22Rv1 (cell line): ENCODE measurements around the gene TCN2.

Source experiments
- ZFX ChIP-seq: fragments of 450-650 bp; IDR thresholded peaks from 2 replicates; pipeline ENCODE4 v1.6.1; 2017; ENCODE audit warnings: antibody characterized with exemption, borderline replicate concordance
- TF ChIP-seq, protein P1 (sequence below): fragments of 450-650 bp; IDR thresholded peaks from 2 replicates; pipeline ENCODE4 v1.5.1; 2017; ENCODE audit warnings: mild to moderate bottlenecking

DNA sequence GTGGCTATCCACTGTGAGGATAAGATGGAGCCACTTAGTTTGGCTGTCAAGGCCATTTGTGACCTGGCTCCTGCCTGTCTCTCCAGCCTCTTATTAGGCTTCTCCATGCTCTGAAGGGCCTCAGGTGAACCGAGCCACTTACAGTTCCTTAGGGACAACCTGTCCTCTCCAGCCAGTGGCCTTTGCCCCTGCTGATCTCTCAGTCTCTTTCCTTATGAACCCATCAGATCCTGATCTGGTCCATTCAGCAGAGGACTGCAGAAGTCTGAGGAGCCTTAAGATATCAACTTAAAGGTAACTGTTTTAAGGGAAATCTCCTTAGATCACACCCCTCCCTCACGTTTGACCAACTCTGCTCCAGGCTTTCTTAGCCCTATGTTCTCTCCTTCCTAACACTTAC is 58.3 kb downstream of the TCN2 start:
- TF ChIP-seq, protein P1, sequence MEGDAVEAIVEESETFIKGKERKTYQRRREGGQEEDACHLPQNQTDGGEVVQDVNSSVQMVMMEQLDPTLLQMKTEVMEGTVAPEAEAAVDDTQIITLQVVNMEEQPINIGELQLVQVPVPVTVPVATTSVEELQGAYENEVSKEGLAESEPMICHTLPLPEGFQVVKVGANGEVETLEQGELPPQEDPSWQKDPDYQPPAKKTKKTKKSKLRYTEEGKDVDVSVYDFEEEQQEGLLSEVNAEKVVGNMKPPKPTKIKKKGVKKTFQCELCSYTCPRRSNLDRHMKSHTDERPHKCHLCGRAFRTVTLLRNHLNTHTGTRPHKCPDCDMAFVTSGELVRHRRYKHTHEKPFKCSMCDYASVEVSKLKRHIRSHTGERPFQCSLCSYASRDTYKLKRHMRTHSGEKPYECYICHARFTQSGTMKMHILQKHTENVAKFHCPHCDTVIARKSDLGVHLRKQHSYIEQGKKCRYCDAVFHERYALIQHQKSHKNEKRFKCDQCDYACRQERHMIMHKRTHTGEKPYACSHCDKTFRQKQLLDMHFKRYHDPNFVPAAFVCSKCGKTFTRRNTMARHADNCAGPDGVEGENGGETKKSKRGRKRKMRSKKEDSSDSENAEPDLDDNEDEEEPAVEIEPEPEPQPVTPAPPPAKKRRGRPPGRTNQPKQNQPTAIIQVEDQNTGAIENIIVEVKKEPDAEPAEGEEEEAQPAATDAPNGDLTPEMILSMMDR, result no peak
- TF ChIP-seq ZFX, result no peak
